ENCODE results near the gene FLRT2. TPM values are rescaled to one million over a fixed set of nuclear protein-coding genes. Genes with fewer than 3 reads are reported as not detected.

Gene FLRT2
- total RNA-seq, 1 donor: 39.1 TPM

DNA sequence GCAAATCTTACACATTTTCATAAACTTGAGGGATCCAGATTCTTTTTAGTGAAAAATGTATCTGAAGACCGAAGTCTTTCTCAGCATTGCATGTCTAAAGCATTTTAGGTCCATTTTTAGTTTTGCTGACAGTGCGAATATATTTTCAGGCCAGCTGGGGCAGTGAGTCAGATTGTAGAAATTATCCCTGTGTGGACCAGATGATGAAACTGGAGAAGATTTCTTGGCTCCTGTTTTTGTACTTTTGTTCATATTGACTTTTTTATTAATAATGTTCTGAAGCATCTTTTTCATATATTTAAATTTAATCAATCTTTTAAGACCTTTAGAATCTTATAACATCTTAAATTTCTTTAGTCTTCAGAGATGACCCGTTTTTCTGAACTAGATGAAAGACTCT is 173.1 kb downstream of the FLRT2 start:
- Histone ChIP-seq H3K27ac (ENCODE audit: low read depth, low read length) (no peak overlapping the region), H3K27me3 (ENCODE audit: insufficient read depth, low read length) (no peaks in the 10 kb centered on the region), H3K4me2 (ENCODE audit: insufficient read depth, low read length) (no peak overlapping the region), H3K9me3 (ENCODE audit: low read depth, low read length) (no peaks in the 10 kb centered on the region), H4K20me1 (ENCODE audit: insufficient read depth, low read length) (no peaks in the 10 kb centered on the region), H3K36me3 (ENCODE audit: insufficient read depth, low read length) (no peaks in the 10 kb centered on the region), H3K4me3 (ENCODE audit: insufficient read depth, low read length) (no peak overlapping the region), H3K79me2 (ENCODE audit: insufficient read depth, low read length) (no peaks in the 10 kb centered on the region), H3K4me1 (ENCODE audit: insufficient read depth, low read length) (no peaks in the 10 kb centered on the region), H2AFZ (ENCODE audit: low read length) (no peak overlapping the region)
- TF ChIP-seq, protein P1, sequence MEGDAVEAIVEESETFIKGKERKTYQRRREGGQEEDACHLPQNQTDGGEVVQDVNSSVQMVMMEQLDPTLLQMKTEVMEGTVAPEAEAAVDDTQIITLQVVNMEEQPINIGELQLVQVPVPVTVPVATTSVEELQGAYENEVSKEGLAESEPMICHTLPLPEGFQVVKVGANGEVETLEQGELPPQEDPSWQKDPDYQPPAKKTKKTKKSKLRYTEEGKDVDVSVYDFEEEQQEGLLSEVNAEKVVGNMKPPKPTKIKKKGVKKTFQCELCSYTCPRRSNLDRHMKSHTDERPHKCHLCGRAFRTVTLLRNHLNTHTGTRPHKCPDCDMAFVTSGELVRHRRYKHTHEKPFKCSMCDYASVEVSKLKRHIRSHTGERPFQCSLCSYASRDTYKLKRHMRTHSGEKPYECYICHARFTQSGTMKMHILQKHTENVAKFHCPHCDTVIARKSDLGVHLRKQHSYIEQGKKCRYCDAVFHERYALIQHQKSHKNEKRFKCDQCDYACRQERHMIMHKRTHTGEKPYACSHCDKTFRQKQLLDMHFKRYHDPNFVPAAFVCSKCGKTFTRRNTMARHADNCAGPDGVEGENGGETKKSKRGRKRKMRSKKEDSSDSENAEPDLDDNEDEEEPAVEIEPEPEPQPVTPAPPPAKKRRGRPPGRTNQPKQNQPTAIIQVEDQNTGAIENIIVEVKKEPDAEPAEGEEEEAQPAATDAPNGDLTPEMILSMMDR (IDR thresholded peaks at IDR 0.05; ENCODE audit: extremely low read depth, low read depth, low read length): no peak
- DNase-seq (ENCODE audit: insufficient read length, low spot score, missing footprints): peak; percentile 50
